Measurements from ENCODE around the gene WDFY4. TPM values are rescaled to one million over a fixed set of nuclear protein-coding genes. Genes with fewer than 3 reads are reported as not detected.

WDFY4 gene
- polyA plus RNA-seq, 1 donor from 2014 or later = not detected

DNA sequence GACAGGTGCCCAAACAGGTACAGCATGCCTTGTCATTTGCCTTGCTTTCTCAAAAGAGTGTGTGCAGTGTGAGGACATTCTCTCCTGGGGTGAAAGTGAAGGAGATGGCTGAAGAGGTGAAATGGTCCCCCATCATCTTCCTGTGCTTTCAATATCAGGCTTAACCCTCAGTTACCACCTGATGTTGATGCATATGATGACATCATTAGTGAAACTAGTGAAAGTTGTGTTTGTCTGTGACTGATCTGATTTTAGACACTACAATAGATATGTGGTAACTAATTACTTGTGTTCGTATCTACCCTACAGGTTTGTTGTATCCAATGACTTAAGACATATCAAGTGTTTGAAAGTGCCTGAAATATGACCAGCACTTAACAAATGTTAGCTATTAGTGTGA, 279.4 kb downstream of the WDFY4 start:
- Histone ChIP-seq H3K36me3 (ENCODE audit: insufficient read depth, low read length) (no peaks in the 10 kb centered on the region), H3K9ac (ENCODE audit: low read length) (no peak overlapping the region), H3K4me2 (ENCODE audit: low read length) (no peak overlapping the region), H3K9me2 (ENCODE audit: insufficient read depth, low read length) (no peaks in the 10 kb centered on the region), H3K79me2 (replicated peaks; ENCODE audit: insufficient read depth, low read length) (no peaks in the 10 kb centered on the region), H2AFZ (ENCODE audit: low read depth, low read length) (no peak overlapping the region), H3F3A (ENCODE audit: insufficient read depth, low read length, poor library complexity, severe bottlenecking) (no peaks in the 10 kb centered on the region), H3K9me3 (ENCODE audit: low read length) (no peaks in the 10 kb centered on the region), H4K20me1 (ENCODE audit: insufficient read depth) (no peaks in the 10 kb centered on the region), H3K4me3 (ENCODE audit: low read length) (no peak overlapping the region), H3K27me3 (ENCODE audit: insufficient read depth, low read depth, low read length) (no peaks in the 10 kb centered on the region), H3K27ac (ENCODE audit: low read length) (no peak overlapping the region)
- TF ChIP-seq RAD21 (conservative IDR thresholded peaks at IDR 0.05) = no peak
- TF ChIP-seq, protein P1, sequence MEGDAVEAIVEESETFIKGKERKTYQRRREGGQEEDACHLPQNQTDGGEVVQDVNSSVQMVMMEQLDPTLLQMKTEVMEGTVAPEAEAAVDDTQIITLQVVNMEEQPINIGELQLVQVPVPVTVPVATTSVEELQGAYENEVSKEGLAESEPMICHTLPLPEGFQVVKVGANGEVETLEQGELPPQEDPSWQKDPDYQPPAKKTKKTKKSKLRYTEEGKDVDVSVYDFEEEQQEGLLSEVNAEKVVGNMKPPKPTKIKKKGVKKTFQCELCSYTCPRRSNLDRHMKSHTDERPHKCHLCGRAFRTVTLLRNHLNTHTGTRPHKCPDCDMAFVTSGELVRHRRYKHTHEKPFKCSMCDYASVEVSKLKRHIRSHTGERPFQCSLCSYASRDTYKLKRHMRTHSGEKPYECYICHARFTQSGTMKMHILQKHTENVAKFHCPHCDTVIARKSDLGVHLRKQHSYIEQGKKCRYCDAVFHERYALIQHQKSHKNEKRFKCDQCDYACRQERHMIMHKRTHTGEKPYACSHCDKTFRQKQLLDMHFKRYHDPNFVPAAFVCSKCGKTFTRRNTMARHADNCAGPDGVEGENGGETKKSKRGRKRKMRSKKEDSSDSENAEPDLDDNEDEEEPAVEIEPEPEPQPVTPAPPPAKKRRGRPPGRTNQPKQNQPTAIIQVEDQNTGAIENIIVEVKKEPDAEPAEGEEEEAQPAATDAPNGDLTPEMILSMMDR (IDR thresholded peaks at IDR 0.05; ENCODE audit: poor library complexity, severe bottlenecking) = no peak
- no peak for TF ChIP-seq SMC3 (conservative IDR thresholded peaks at IDR 0.05; ENCODE audit: poor library complexity)
- TF ChIP-seq MXI1 (conservative IDR thresholded peaks at IDR 0.05; ENCODE audit: poor library complexity, severe bottlenecking) = no peak
- TF ChIP-seq POLR2AphosphoS5 (IDR thresholded peaks at IDR 0.05) = no peak
- no peak for TF ChIP-seq REST (IDR thresholded peaks at IDR 0.05; ENCODE audit: borderline replicate concordance)
- no peak for TF ChIP-seq EZH2 (IDR thresholded peaks at IDR 0.05; ENCODE audit: borderline replicate concordance, insufficient read depth, low read length, poor library complexity, severe bottlenecking)
- TF ChIP-seq EP300 (conservative IDR thresholded peaks at IDR 0.05; ENCODE audit: poor library complexity, severe bottlenecking) = no peak
- no peak for TF ChIP-seq TAF1 (IDR thresholded peaks at IDR 0.05; ENCODE audit: low read depth)

DNA sequence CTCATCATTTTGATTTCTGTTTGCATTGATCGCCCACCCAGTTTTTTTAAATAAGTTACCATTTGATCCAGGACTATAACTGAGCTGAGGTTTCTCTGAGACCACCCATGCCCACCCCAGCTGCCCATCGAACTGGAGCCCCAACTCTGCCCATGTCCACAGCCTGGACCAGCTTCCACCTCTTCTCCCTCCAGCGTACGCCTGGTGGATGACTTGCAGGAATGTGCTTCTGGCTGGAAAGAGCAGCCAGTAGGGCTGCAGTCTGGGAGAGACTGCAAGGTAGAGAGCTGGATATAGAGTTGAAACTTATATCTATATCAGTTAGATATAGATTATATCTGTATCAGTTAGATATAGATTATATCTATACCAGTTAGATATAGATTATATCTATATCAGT, 280.8 kb downstream of the WDFY4 start:
- TF ChIP-seq TAF1 (IDR thresholded peaks at IDR 0.05; ENCODE audit: low read depth) (no peak), RAD21 (conservative IDR thresholded peaks at IDR 0.05) (no peak), REST (IDR thresholded peaks at IDR 0.05; ENCODE audit: borderline replicate concordance) (no peak)
- Histone ChIP-seq H2AFZ (ENCODE audit: low read depth, low read length) (no peak overlapping the region), H3K4me3 (ENCODE audit: low read length) (no peak overlapping the region), H3K36me3 (ENCODE audit: insufficient read depth, low read length) (no peaks in the 10 kb centered on the region), H3K4me2 (ENCODE audit: low read length) (no peak overlapping the region), H3K9me2 (ENCODE audit: insufficient read depth, low read length) (no peaks in the 10 kb centered on the region), H3K9me3 (ENCODE audit: low read length) (no peaks in the 10 kb centered on the region), H3K9ac (ENCODE audit: low read length) (no peak overlapping the region), H3K27me3 (ENCODE audit: insufficient read depth, low read depth, low read length) (no peaks in the 10 kb centered on the region), H3K79me2 (replicated peaks; ENCODE audit: insufficient read depth, low read length) (no peaks in the 10 kb centered on the region), H4K20me1 (ENCODE audit: insufficient read depth) (no peaks in the 10 kb centered on the region), H3F3A (ENCODE audit: insufficient read depth, low read length, poor library complexity, severe bottlenecking) (no peaks in the 10 kb centered on the region), H3K27ac (ENCODE audit: low read length) (no peak overlapping the region)
